Panc1 (cell line): ENCODE data around the gene TSR3. TPM values are rescaled to one million over a fixed set of nuclear protein-coding genes. Genes with fewer than 3 reads are reported as not detected.

Experiments
- ATAC-seq: fragments of 200-7000 bp; cut with Tn5 transposase; 2 replicates; pipeline ENCODE4 v1.9.1; 2020; ENCODE audit warnings: mild to moderate bottlenecking, moderate library complexity
- BruUV-seq: library from RNA; stranded (reverse); fragments of 400-500 nt; replicated peaks from 2 replicates; lab custom pipeline; 2021; lab: Mats Ljungman, UMichigan
- CTCF ChIA-PET: fragments of 300-600 bp; sonication (Branson Sonifier 250); formaldehyde crosslinking; loops from one replicate; lab custom pipeline; 2022; ENCODE audit warnings: antibody characterized with exemption; lab: Charles Lee
- POLR2A ChIA-PET: fragments of 300-600 bp; sonication (Branson Sonifier 250); formaldehyde crosslinking; loops from one replicate; lab custom pipeline; 2022; ENCODE audit warnings: antibody characterized with exemption; lab: Charles Lee
- DNase-seq: peaks from one replicate; pipeline ENCODE4 v3.0.0-alpha.2; 2010; ENCODE audit warnings: low read depth, low spot score
- H3K27ac ChIP-seq: 2 replicates; pipeline ENCODE4 v1.5.1; 2011; ENCODE audit warnings: mild to moderate bottlenecking, low read length, inconsistent platforms
- H3K27me3 ChIP-seq: fragments of 200-500 bp; sonication (Bioruptor generic); 2 replicates; pipeline ENCODE4 v1.6.0; 2014; ENCODE audit warnings: low read length, inconsistent platforms; ENCODE audit not compliant: control insufficient read depth, insufficient read depth
- H3K36me3 ChIP-seq: fragments of 200-500 bp; sonication (Bioruptor generic); 2 replicates; pipeline ENCODE4 v1.5.1; 2014; ENCODE audit warnings: inconsistent platforms, mild to moderate bottlenecking, low read length, moderate library complexity; ENCODE audit not compliant: control insufficient read depth, insufficient read depth
- H3K4me1 ChIP-seq: 2 replicates; pipeline ENCODE4 v1.5.1; 2011; ENCODE audit warnings: inconsistent platforms, mild to moderate bottlenecking, low read length, moderate library complexity; ENCODE audit not compliant: control insufficient read depth, insufficient read depth
- H3K4me3 ChIP-seq, 2 experiments: 2 replicates each; pipeline ENCODE4 v1.5.1; 2011 to 2012; ENCODE audit warnings: low read depth in 2 of 2, low read length in 2 of 2, mild to moderate bottlenecking in 2 of 2, inconsistent platforms in 1 of 2, moderate library complexity in 1 of 2
- H3K9me3 ChIP-seq: fragments of 200-500 bp; sonication (Bioruptor generic); 2 replicates; pipeline ENCODE4 v1.5.1; 2014; ENCODE audit warnings: low read depth, mild to moderate bottlenecking, inconsistent platforms, low read length, moderate library complexity; ENCODE audit not compliant: control insufficient read depth, insufficient read depth
- POLR2AphosphoS5 ChIP-seq: IDR thresholded peaks from 2 replicates; pipeline ENCODE4 v1.6.1; 2012; ENCODE audit warnings: mild to moderate bottlenecking, low read depth, low read length, moderate library complexity
- REST ChIP-seq, 2 experiments: IDR thresholded peaks; 2 replicates each; pipeline ENCODE4 v1.6.1; 2011 to 2012; ENCODE audit warnings: low read depth in 2 of 2, control low read depth in 1 of 2, low read length in 1 of 2, mild to moderate bottlenecking in 1 of 2, moderate library complexity in 1 of 2; ENCODE audit not compliant: insufficient read depth in 1 of 2
- SIN3A ChIP-seq: IDR thresholded peaks from 2 replicates; pipeline ENCODE4 v1.6.1; 2012; ENCODE audit warnings: low read depth, mild to moderate bottlenecking, low read length, moderate library complexity, borderline replicate concordance; ENCODE audit not compliant: insufficient read depth
- TCF7L2 ChIP-seq: IDR thresholded peaks from 2 replicates; pipeline ENCODE4 v1.6.1; 2011; ENCODE audit warnings: mild to moderate bottlenecking, low read depth, low read length, inconsistent platforms
- in situ Hi-C: cut with HindIII; loops from 2 replicates; pipeline ENCODE4 v1.10.0; 2016; ENCODE audit warnings: low sequenced_read_pairs, low pct_unique_long_range_greater_than_20kb
- intact Hi-C: fragments of 100-400 bp; cut with micrococcal nuclease; formaldehyde crosslinking; loops from one replicate; pipeline ENCODE4 v1.10.0; 2022; ENCODE audit not compliant: unreplicated experiment
- total RNA-seq: library from RNA; stranded (reverse); gene quantifications from one replicate; pipeline ENCODE4 v1.2.1, GENCODE V29; 2021; ENCODE audit not compliant: unreplicated experiment
- TF ChIP-seq, protein P1 (sequence below): fragments of 450-650 bp; IDR thresholded peaks from 2 replicates; pipeline ENCODE4 v1.5.1; 2017; ENCODE audit warnings: mild to moderate bottlenecking

The TSR3 gene
- total RNA-seq, 1 experiment from 2014 or later, result 89.7 TPM

- ATAC-seq (no peak), DNase-seq (no peak)
- H3K4me1 ChIP-seq, result peaks cover 10% of the 10 kb centered on the region
- no TSS peak for BruUV-seq
- intact Hi-C loops (no loop called here), in situ Hi-C loops (no loop called here)
- no peak for TF ChIP-seq POLR2AphosphoS5
- no peak for TF ChIP-seq TCF7L2
- no peak for TF ChIP-seq SIN3A
- TF ChIP-seq, protein P1, sequence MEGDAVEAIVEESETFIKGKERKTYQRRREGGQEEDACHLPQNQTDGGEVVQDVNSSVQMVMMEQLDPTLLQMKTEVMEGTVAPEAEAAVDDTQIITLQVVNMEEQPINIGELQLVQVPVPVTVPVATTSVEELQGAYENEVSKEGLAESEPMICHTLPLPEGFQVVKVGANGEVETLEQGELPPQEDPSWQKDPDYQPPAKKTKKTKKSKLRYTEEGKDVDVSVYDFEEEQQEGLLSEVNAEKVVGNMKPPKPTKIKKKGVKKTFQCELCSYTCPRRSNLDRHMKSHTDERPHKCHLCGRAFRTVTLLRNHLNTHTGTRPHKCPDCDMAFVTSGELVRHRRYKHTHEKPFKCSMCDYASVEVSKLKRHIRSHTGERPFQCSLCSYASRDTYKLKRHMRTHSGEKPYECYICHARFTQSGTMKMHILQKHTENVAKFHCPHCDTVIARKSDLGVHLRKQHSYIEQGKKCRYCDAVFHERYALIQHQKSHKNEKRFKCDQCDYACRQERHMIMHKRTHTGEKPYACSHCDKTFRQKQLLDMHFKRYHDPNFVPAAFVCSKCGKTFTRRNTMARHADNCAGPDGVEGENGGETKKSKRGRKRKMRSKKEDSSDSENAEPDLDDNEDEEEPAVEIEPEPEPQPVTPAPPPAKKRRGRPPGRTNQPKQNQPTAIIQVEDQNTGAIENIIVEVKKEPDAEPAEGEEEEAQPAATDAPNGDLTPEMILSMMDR, result no peak
- no peak for TF ChIP-seq REST (IDR thresholded peaks at IDR 0.05; ENCODE audit: insufficient read depth in 1 of 2, low read depth in 2 of 2, low read length in 1 of 2)
- H3K27ac ChIP-seq, result no peak overlapping the region
- no peaks in the 10 kb centered on the region for H3K27me3 ChIP-seq
- ChIA-PET POLR2A (no interaction called here), CTCF (no interaction called here)
- H3K9me3 ChIP-seq, result no peaks in the 10 kb centered on the region
- H3K36me3 ChIP-seq, result peaks cover 24% of the 10 kb centered on the region
- no peak overlapping the region for H3K4me3 ChIP-seq
Observed at GRCh38 chr16:1313721-1314369, 37.8 kb downstream of the TSR3 start.

DNA sequence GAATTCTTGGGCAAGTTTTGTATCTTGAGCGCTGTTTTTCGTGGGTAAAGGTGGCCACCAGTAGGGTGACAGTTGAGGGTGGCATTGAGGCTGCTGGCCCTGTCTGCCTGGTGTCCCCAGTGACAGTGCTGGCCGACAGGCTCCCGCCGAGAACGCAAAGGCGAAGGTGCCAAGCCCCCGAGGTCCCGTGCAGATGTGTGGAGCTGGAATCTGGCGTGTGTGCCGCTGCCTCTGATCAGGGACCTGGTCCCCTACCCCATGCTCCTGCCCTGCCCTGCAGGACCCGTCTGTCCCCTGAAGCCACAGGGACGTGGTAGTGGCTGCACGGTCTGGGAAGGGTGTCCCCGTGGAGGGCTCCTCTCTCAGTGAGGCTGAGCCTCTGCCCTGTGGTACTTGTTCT is 38.8 kb downstream of the TSR3 start:
- peaks cover 23% of the 10 kb centered on the region for H3K36me3 ChIP-seq
- POLR2A ChIA-PET, result no interaction called here
- no peak overlapping the region for H3K4me3 ChIP-seq
- in situ Hi-C loops (no loop called here), intact Hi-C loops (no loop called here)
- CTCF ChIA-PET, result interaction anchor here (0.6 kb wide), 1 partner anchor 353 kb away, joined by 6 read pairs; no protein-coding TSS in a partner anchor
- no peak for DNase-seq
- TF ChIP-seq, protein P1, result no peak
- no peak for TF ChIP-seq SIN3A
- TF ChIP-seq REST (IDR thresholded peaks at IDR 0.05; ENCODE audit: insufficient read depth in 1 of 2, low read depth in 2 of 2, low read length in 1 of 2), result no peak
- TF ChIP-seq POLR2AphosphoS5, result no peak
- no peak for TF ChIP-seq TCF7L2
- no peaks in the 10 kb centered on the region for H3K27me3 ChIP-seq
- H3K27ac ChIP-seq, result no peak overlapping the region
- TSS peak; percentile 14 for BruUV-seq
- peaks cover 10% of the 10 kb centered on the region for H3K4me1 ChIP-seq
- no peaks in the 10 kb centered on the region for H3K9me3 ChIP-seq
- ATAC-seq, result no peak
